GM12873 (cell line): ENCODE data around the gene PEPD.

Experiments
- CTCF ChIP-seq: IDR thresholded peaks from 2 replicates; pipeline ENCODE4 v1.5.1; 2012; ENCODE audit warnings: low read depth, mild to moderate bottlenecking, moderate library complexity, low read length, control low read depth; ENCODE audit not compliant: insufficient read depth; ENCODE audit errors: missing control alignments

The PEPD gene

GRCh38 chr19:33558856-33559255 is 37.3 kb upstream of the PEPD start:
- TF ChIP-seq CTCF = no peak

GRCh38 chr19:33558151-33558550 is 36.6 kb upstream of the PEPD start:
- TF ChIP-seq CTCF = no peak

GRCh38 chr19:33557720-33558119 is 36.1 kb upstream of the PEPD start:
- no peak for TF ChIP-seq CTCF

- no peak for TF ChIP-seq CTCF
Measured at GRCh38 chr19:33557196-33557595, 35.6 kb upstream of the PEPD start.

- TF ChIP-seq CTCF = no peak
Measured at GRCh38 chr19:33556261-33556660, 34.7 kb upstream of the PEPD start.

GRCh38 chr19:33554821-33555220 is 33.2 kb upstream of the PEPD start:
- TF ChIP-seq CTCF = no peak

- TF ChIP-seq CTCF = no peak
Measured at GRCh38 chr19:33554391-33554790, 32.8 kb upstream of the PEPD start.
